Stimulated activated CD4-positive, alpha-beta T cell treated with anti-CD3 and anti-CD28 coated beads, Interleukin-2, amount 100 ng/mL, for 24 hours (primary cell): ENCODE data around the gene RIMBP2.

ENCODE experiments used
- DNase-seq, 2 donors: peaks; one replicate each; pipeline ENCODE4 v3.0.0-alpha.2; 2020

RIMBP2 gene

DNA sequence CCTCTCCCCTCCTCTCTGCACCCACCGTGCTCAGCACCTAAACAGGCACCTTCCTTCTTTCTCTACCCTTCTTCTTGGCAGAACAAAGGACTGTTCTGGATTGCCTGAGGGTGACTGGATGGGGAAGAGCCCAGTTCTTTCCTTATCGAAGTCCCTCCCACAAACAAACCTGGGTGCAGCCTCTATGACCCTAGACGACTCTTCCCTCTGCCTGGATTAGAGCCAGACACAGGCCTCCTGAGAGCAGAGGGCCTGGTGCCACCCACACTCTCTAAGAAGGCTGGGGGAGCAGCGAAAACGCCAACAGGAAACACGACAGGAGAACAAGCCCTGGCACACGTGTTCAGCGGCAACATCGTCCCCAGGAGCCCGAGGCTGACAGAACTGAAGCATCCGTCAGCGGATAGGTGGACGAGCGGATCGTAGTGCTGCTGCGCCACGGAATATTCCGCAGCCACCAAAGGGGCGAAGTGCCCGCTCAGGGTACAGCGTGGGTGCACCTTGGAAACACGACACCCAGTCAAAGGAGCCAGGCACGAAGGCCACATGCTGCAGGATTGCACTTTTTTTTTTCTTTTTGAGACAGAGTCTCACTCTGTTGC, 38.0 kb downstream of the RIMBP2 start:
- no peak for DNase-seq

DNA sequence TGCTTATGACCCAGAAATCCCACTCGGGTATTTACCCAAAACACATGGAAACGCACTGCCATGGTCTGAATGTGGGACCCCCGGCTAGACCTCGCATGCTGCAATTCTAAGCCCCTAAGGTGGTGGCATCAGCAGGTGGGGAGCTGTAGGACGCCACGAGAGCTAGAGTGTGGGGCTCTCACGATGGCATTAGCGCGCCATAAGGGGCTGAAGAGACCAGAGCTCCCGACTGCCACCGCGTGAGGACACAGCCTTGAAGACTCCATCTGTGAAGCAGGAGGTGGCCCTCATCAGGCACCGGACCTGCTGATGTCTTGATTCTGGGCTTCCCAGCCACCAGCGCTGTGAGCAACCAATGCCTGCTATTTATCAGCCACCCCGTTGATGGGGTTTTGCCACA, 40.3 kb downstream of the RIMBP2 start:
- no peak for DNase-seq

DNA sequence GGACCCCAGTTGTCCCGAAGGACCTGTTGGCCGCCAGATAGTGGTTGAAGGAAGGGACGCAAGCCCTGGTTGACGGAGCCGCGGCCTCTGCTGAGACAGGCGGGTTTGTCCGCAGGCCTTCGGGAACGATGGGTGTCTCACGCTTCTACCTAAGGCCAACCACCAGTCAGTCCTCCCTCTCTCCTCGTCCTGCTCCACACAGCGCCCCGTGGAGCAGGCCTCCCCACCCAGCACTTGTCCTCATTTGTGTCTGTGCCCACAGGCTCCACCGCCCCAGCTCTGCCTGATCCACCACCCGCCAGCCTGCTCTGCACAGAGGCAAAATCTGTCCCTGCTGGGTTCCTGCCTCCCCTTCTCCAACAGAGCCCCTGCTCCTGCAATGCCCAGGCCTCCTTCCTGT, 41.0 kb downstream of the RIMBP2 start:
- no peak for DNase-seq

- no peak for DNase-seq
Observed at GRCh38 chr12:130674676-130675075, 41.4 kb downstream of the RIMBP2 start.

GRCh38 chr12:130673036-130673705, 42.9 kb downstream of the RIMBP2 start:
- DNase-seq: no peak

DNA sequence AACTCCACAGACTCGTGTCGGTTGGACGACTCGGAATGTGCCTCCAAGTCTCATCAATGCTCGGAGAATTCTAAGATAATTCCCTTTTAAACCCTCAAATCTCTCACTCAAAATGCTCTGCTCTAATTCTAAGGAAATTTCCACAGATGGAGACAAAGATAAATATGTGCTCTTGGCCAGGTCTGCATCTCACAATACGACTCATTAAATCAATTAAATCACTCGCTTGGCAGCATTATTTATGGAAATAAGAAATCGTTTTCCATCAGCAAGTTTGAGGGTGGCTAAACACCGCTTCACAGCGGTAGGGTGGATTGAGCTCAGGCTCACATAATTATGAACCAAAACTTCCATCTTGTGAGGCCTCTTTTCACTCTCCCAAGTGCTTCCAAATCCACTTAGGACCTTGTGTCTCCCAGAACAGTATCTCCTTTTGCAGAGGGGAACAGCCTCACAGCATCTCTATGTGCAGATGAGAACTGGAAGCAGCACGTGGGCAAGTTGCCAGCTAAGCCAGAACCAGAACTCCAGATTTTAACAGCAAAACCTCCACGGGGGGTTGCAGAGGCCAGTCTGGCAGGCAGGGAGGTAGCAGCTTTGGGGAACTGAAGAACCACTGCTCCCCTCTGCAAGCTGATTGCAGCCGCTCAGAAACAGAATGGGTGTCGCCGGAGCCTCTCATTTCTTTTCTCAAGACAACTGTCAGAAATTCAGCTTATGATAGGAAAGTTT, 43.8 kb downstream of the RIMBP2 start:
- DNase-seq: no peak

DNA sequence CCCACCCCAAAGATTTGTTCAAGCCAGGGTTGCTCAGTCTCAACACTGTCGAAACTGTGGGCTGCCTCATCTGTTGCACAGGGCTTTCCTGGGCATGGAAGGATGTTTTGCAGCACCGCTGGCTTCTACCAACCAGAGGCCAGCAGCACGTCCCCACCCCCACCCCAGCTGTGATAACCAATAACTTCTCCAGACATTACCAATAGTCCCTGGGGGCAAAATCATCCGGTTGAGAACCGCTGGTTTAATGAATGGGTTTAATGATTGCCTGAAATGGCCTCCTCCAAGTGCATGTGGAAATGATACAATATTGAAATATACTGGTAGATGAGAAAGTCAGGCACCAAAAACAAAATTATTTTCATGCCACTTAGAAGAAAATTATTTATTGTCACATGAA, 44.5 kb downstream of the RIMBP2 start:
- DNase-seq: no peak

GRCh38 chr12:130669797-130670196, 46.3 kb downstream of the RIMBP2 start:
- DNase-seq: no peak

- no peak for DNase-seq
Observed at GRCh38 chr12:130669205-130669557, 46.9 kb downstream of the RIMBP2 start.

DNA sequence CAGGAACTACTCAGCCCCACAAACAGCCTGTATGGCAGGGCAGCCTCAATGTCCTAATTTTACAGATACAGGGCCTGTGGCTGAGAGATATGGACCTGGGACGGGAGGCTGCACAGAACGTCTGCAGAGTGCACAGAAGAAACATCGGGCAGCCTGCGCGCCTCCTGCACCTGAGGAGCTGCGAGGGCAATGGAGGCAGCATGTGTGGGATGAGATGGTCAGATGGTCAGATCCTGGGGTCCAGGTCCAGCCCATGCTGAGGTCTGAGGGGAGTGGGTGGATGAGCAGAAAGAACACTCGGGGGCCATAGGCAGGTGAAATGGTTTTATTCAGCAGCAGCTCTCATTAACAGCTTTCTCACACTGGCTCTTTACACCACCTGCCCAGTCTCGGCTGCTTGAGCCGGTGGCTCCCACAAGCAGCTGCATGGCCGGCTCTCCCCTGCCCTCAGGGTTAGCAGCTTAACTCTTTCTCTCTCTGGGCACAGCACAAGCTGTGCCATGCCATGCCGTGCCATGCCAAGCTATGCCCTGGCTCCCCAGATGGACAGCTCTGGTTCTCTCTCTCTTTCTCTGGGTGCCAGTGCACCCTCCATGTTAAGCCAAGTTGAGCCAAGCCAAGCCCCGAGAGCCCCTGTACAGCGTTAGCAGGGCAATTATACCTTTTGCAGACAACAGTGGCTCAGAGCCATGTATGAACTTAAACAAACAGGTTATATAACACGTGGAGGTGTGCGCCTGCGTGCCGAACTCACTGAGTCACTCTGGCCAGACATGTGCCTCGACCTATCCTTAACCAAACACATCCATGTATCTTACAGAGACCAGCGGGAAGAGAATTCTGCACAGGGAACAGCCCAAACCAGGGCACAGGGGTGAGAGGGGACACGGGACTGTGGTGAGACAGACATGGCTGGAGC, 47.6 kb downstream of the RIMBP2 start:
- no peak for DNase-seq

- DNase-seq: no peak
Observed at GRCh38 chr12:130667421-130667960, 48.6 kb downstream of the RIMBP2 start.

- DNase-seq: no peak
Observed at GRCh38 chr12:130666645-130667044, 49.5 kb downstream of the RIMBP2 start.

GRCh38 chr12:130665753-130666152, 50.3 kb downstream of the RIMBP2 start:
- no peak for DNase-seq

GRCh38 chr12:130664772-130665171, 51.3 kb downstream of the RIMBP2 start:
- DNase-seq: no peak

DNA sequence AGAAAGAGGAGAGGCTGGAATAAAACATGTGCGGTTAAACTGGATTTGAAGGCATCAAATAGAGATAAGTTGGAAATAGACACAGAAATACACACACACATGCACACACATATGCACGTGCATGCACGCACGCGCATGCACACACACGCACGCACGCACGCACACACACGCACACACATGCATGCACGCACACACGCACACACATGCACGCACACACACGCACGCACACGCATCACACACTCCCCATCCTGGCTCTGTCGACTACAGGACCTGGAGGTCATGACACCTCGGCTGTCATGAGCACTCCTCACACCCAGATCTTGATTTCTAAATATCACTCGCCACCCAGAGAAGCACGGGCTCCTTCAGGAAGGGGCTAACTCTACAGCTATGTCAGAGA, 51.8 kb downstream of the RIMBP2 start:
- DNase-seq: no peak

GRCh38 chr12:130663514-130663913, 52.6 kb downstream of the RIMBP2 start:
- DNase-seq: no peak

DNA sequence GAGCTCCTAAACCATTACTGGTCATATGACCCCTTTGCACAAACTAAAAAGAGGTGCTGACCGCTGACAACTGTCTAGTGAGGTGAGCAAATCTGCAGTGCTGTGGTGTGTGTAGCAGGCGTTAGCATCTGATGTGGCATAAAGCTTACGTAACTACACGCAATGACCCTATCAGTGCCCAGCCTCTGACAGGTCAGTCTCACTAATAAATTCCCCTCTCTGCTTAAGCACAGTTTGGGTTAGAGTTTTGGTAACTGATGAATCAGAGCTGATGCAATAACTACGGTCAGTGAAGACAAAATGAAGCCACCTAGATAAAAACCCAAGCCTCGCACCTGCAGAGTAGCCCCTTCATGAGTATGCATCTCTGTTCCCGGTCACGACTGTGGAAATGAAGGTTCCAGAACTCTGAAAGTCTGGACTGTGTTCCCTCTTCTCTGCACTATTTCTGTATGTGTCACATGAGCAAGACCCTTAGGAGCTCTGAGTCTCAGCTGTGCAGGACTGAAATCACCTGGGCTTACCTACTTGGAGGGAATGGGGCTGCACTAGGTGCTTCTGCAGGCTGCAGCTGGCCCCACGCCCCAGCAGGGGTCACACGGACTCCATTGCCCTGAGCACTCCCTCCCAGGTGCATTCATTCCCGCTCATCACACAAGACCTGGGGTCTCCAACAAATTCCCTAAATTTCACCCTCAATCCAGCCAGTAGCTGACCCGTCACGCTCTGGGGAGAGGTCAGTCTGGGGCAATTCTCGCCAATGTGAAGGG, 54.4 kb downstream of the RIMBP2 start:
- DNase-seq: no peak

- DNase-seq: no peak
Observed at GRCh38 chr12:130661059-130661458, 55.0 kb downstream of the RIMBP2 start.

GRCh38 chr12:130658145-130658911, 57.8 kb downstream of the RIMBP2 start:
- DNase-seq: no peak

DNA sequence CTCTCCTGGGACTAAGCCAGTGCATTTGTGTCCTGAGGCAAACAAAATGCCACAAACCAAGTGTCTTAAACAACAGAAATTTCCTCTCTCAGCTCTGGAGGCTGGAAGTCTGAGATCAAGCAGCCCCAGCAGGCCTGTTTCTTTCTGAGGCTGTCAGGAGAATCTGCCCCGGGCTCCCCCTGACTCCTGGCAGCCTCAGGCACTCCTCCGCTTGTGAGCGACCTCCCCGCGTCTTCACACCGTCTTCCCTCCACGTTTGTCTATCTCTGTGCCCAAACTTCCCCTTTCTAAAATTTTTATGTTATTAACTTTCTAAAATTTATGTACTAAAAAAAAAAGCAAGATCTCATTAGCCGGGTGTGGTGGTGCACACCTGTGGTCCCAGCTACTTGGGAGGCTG, 59.7 kb downstream of the RIMBP2 start:
- no peak for DNase-seq

DNA sequence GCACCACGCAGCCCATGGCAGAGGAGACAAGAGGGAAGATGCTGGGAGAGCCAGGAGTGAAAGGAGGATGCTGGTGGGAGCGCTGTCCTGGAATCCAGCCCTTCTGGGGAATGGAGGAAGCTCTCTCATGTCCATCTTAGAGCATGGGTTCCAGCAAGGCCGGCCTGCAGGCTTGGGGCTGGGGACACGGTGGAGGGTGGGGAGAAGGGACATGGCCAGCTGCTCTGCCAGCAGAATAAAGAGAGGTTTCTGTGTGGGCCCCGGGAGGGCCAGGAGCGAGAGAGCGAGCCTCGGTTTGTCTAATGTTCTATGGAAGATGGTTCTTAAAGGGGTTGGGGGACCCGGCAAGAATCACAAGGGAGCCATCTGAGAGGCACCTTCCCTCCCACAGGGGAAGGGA, 60.2 kb downstream of the RIMBP2 start:
- no peak for DNase-seq
